HFF-Myc (cell line): ENCODE measurements around the gene VTI1A.
"Not testable (repeated sequence)": the region's sequence is repeated elsewhere in the genome, so short reads cannot be mapped to it uniquely, and the experiment has no call there.

Experiments used
- DNase-seq: peaks from one replicate; pipeline ENCODE4 v3.0.0-alpha.2; 2011; ENCODE audit warnings: low read depth; ENCODE audit errors: extremely low read depth
- H3K4me3 ChIP-seq: replicated peaks from 2 replicates; pipeline ENCODE4 v1.5.1; 2011; ENCODE audit warnings: low read depth, mild to moderate bottlenecking, control low read depth, low read length
- CTCF ChIP-seq: IDR thresholded peaks from 2 replicates; pipeline ENCODE4 v1.5.1; 2012; ENCODE audit warnings: mild to moderate bottlenecking, low read depth, low read length, control low read depth; ENCODE audit errors: missing control alignments

Gene VTI1A

DNA sequence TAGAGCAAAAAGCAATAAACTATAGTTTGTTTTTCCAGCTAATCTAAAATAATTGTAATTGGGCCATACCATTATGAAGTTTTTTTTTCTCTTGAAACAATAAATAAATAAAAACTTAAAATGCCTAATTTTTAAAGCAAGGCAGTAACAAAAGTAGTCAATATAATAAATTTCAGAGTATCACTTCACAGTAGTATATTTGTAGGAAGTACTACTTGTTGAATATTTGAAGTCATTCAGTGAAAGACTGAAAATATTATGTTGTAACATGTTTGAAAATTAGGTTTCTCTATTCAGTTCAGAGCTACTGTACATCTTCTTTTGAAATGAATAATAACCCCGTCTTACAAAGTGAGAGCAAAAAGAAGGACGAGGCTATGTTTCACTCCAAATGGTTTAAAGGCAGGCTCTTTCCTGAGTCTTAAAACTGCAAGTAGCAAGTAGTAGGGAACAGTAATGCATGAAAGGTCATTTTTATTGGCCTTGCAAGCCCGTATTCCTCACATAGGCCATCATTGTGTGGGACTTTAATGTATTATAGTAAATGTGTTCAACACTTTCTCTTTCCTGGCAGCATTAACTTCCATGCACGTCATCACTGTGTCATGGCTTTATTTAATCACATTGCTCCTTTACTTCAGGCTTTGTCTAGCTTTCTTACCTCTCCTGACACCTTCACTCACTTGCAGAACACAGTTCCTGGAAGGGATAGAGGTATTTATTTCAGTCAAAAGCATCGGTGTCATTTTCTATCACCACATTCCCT is 141.4 kb downstream of the VTI1A start:
- H3K4me3 ChIP-seq, result no peak overlapping the region
- no peak for DNase-seq
- TF ChIP-seq CTCF, result no peak

GRCh38 chr10:112589081-112589480 is 142.1 kb downstream of the VTI1A start:
- no peak for TF ChIP-seq CTCF
- DNase-seq, result no peak
- H3K4me3 ChIP-seq, result no peak overlapping the region

GRCh38 chr10:112590786-112591185 is 143.8 kb downstream of the VTI1A start:
- not testable (repeated sequence) for H3K4me3 ChIP-seq, DNase-seq

DNA sequence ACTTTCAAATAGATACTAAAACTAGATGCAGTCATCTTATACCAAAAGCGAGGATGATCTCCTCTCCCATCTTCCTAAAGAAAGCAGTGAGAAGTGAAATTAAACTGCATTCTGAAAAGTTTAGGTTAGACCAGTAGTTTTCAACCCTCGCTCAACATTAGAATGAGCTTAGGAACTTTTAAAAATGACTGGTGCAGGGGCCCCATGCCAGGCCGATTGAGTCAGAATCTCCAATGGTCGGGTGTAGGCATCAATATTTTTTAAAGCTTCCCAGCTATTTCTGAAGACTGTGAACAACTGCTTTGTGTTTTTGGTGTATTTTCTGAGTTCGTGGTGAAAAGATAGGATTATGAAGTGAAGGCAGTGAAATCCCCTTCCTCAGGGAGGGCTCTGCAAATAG is 146.0 kb downstream of the VTI1A start:
- H3K4me3 ChIP-seq, result no peak overlapping the region
- no peak for DNase-seq
- no peak for TF ChIP-seq CTCF

- TF ChIP-seq CTCF, result no peak
- DNase-seq, result no peak
- H3K4me3 ChIP-seq, result no peak overlapping the region
Observed at GRCh38 chr10:112601214-112602090, 154.4 kb downstream of the VTI1A start.

DNA sequence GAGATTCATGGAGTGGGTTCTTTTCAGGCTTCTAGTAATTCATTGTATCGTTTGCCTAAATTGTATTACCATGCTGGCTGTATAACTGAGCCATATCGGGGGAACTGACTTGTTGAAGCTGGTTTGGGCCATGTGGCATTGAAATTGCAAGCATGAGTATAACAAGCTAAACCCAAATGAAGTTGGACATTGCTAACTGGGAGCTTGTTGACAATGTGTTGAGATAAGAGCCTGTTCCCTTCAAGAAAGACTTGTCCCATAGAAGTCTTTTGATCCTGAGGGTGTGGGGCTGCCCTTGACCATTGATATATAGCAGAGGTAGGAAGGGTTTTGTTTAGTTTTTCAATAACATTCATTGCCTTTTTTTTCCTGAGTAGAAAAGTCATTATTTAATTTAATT is 156.0 kb downstream of the VTI1A start:
- no peak for DNase-seq
- no peak overlapping the region for H3K4me3 ChIP-seq
- no peak for TF ChIP-seq CTCF

DNA sequence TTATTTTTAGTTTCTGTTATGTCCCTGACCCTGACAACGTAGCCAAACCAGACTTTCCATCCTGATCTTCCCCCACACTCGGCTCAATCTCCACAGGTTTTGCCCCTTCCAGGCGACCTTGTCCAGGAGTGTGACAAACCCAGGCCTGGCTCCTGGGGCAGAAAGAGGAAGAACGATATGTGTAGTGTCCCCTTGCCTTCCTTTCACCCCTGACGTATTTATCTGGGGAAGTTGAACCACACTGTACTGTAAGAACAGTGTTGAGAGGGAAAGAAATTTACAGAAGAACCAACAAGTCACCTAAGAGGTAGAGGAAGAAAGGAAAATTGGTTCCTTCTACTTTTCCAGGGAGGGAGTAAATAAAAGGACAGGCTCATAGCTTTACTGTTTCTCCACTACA is 158.0 kb downstream of the VTI1A start:
- DNase-seq, result no peak
- no peak overlapping the region for H3K4me3 ChIP-seq
- TF ChIP-seq CTCF, result no peak
